IMR-90 (cell line): ENCODE results near the gene BRIP1. TPM values are rescaled to one million over a fixed set of nuclear protein-coding genes. Genes with fewer than 3 reads are reported as not detected.

Experiments used
- ATAC-seq: fragments of 200-7000 bp; cut with Tn5 transposase; 2 replicates; pipeline ENCODE4 v1.9.1; 2020; ENCODE audit warnings: low read depth, mild to moderate bottlenecking, moderate library complexity
- BruUV-seq: library from RNA; stranded (reverse); fragments of 400-500 nt; replicated peaks from 2 replicates; lab custom pipeline; 2021; lab: Mats Ljungman, UMichigan
- CTCF ChIA-PET: fragments of 300-600 bp; formaldehyde crosslinking; extraction: SDS; loops from one replicate; lab custom pipeline; 2021; ENCODE audit warnings: antibody characterized with exemption; lab: Yijun Ruan, JAX
- POLR2A ChIA-PET: fragments of 300-600 bp; sonication (Branson Sonifier 250); formaldehyde crosslinking; loops from one replicate; lab custom pipeline; 2022; ENCODE audit warnings: antibody characterized with exemption; ENCODE audit not compliant: unreplicated experiment; lab: Charles Lee
- DNase-seq: peaks from one replicate; pipeline ENCODE4 v3.0.0; 2013
- H2AFZ ChIP-seq: replicated peaks from 2 replicates; pipeline ENCODE3; 2013; ENCODE audit warnings: low read length, mild to moderate bottlenecking; ENCODE audit not compliant: poor library complexity
- H2AK5ac ChIP-seq: 2 replicates; pipeline ENCODE4 v1.6.1; 2013; ENCODE audit warnings: low read depth, low read length, inconsistent platforms
- H2AK9ac ChIP-seq: replicated peaks from 2 replicates; pipeline ENCODE3; 2013; ENCODE audit warnings: mild to moderate bottlenecking, low read depth, low read length, moderate library complexity; ENCODE audit not compliant: poor library complexity
- H2BK120ac ChIP-seq: 2 replicates; pipeline ENCODE4 v1.6.1; 2013; ENCODE audit warnings: low read depth, low read length, inconsistent platforms
- H2BK15ac ChIP-seq: 3 replicates; pipeline ENCODE4 v1.6.1; 2013; ENCODE audit warnings: low read depth, low read length, inconsistent platforms
- H2BK20ac ChIP-seq: 2 replicates; pipeline ENCODE4 v1.6.1; 2013; ENCODE audit warnings: low read depth, mild to moderate bottlenecking, inconsistent platforms, low read length, moderate library complexity
- H2BK5ac ChIP-seq: 2 replicates; pipeline ENCODE4 v1.6.1; 2013; ENCODE audit warnings: mild to moderate bottlenecking, low read depth, low read length, inconsistent platforms; ENCODE audit not compliant: poor library complexity, severe bottlenecking
- H3K14ac ChIP-seq: replicated peaks from 2 replicates; pipeline ENCODE4 v1.6.1; 2013; ENCODE audit warnings: low read depth, low read length, inconsistent platforms
- H3K18ac ChIP-seq: 2 replicates; pipeline ENCODE4 v1.6.1; 2013; ENCODE audit warnings: low read depth, low read length, control low read depth
- H3K23ac ChIP-seq: 2 replicates; pipeline ENCODE4 v1.6.1; 2013; ENCODE audit warnings: low read depth, low read length, inconsistent platforms
- H3K27ac ChIP-seq: 2 replicates; pipeline ENCODE4 v1.5.1; 2013; ENCODE audit warnings: mild to moderate bottlenecking, control low read depth, low read length; ENCODE audit not compliant: insufficient read depth
- H3K27me3 ChIP-seq: 2 replicates; pipeline ENCODE4 v1.6.1; 2013; ENCODE audit warnings: low read length; ENCODE audit not compliant: control insufficient read depth, insufficient read depth
- H3K36me3 ChIP-seq: 2 replicates; pipeline ENCODE4 v1.6.1; 2013; ENCODE audit warnings: low read length, mixed read lengths; ENCODE audit not compliant: control insufficient read depth, insufficient read depth
- H3K4ac ChIP-seq: 2 replicates; pipeline ENCODE4 v1.6.1; 2013; ENCODE audit warnings: low read depth, low read length, inconsistent platforms
- H3K4me1 ChIP-seq: 2 replicates; pipeline ENCODE4 v1.6.1; 2013; ENCODE audit warnings: low read length, mixed read lengths; ENCODE audit not compliant: control insufficient read depth, insufficient read depth
- H3K4me2 ChIP-seq: 2 replicates; pipeline ENCODE4 v1.6.1; 2013; ENCODE audit warnings: low read depth, mild to moderate bottlenecking, control low read depth, low read length, moderate library complexity
- H3K4me3 ChIP-seq: 2 replicates; pipeline ENCODE4 v1.5.1; 2013; ENCODE audit warnings: low read depth, mild to moderate bottlenecking, control low read depth, low read length, moderate library complexity; ENCODE audit not compliant: insufficient read depth
- H3K56ac ChIP-seq: 2 replicates; pipeline ENCODE4 v1.6.1; 2013; ENCODE audit warnings: low read length, inconsistent platforms; ENCODE audit not compliant: insufficient read depth; ENCODE audit errors: extremely low read depth
- H3K79me1 ChIP-seq, 2 experiments: 2 replicates each; pipeline ENCODE4 v1.6.1; 2013; ENCODE audit warnings: low read length in 2 of 2, inconsistent platforms in 1 of 2, low read depth in 1 of 2
- H3K9ac ChIP-seq: 2 replicates; pipeline ENCODE4 v1.6.1; 2013; ENCODE audit warnings: low read depth, low read length, control low read depth
- H3K9me1 ChIP-seq: 2 replicates; pipeline ENCODE4 v1.6.1; 2013; ENCODE audit warnings: low read length, inconsistent platforms; ENCODE audit not compliant: insufficient read depth
- H3K9me3 ChIP-seq: 2 replicates; pipeline ENCODE4 v1.6.1; 2013; ENCODE audit warnings: low read length; ENCODE audit not compliant: control insufficient read depth, insufficient read depth
- H4K20me1 ChIP-seq: 2 replicates; pipeline ENCODE4 v1.6.1; 2013; ENCODE audit warnings: low read length, inconsistent platforms; ENCODE audit not compliant: insufficient read depth
- H4K5ac ChIP-seq: 2 replicates; pipeline ENCODE4 v1.6.1; 2013; ENCODE audit warnings: mild to moderate bottlenecking, low read depth, low read length, control low read depth
- H4K8ac ChIP-seq, 2 experiments: 2 replicates each; pipeline ENCODE4 v1.6.1; 2013; ENCODE audit warnings: low read depth in 2 of 2, low read length in 2 of 2, control low read depth in 1 of 2, inconsistent platforms in 1 of 2
- H4K91ac ChIP-seq: 2 replicates; pipeline ENCODE4 v1.6.1; 2013; ENCODE audit warnings: low read depth, low read length, inconsistent platforms; ENCODE audit not compliant: insufficient read depth
- BHLHE40 ChIP-seq: fragments of 150-350 bp; IDR thresholded peaks from 2 replicates; pipeline ENCODE4 v1.6.1; 2016; ENCODE audit warnings: mild to moderate bottlenecking, low read depth, low read length
- CEBPB ChIP-seq: IDR thresholded peaks from 2 replicates; pipeline ENCODE4 v1.6.1; 2012; ENCODE audit warnings: low read depth, low read length, improper control_type of control experiment
- CHD1 ChIP-seq: IDR thresholded peaks from 2 replicates; pipeline ENCODE4 v1.6.1; 2012; ENCODE audit warnings: low read depth, low read length, improper control_type of control experiment
- FOS ChIP-seq: fragments of 150-350 bp; IDR thresholded peaks from 2 replicates; pipeline ENCODE4 v1.6.1; 2016; ENCODE audit warnings: low read depth, low read length
- MXI1 ChIP-seq: IDR thresholded peaks from 2 replicates; pipeline ENCODE4 v1.6.1; 2012; ENCODE audit warnings: low read depth, mild to moderate bottlenecking, low read length, moderate library complexity, borderline replicate concordance
- NFE2L2 ChIP-seq: fragments of 150-350 bp; IDR thresholded peaks from 2 replicates; pipeline ENCODE4 v1.6.1; 2016; ENCODE audit warnings: low read depth, mild to moderate bottlenecking, low read length
- POLR2A ChIP-seq: IDR thresholded peaks from 2 replicates; pipeline ENCODE4 v1.6.1; 2012; ENCODE audit warnings: mild to moderate bottlenecking, low read depth, low read length
- RAD21 ChIP-seq: IDR thresholded peaks from 2 replicates; pipeline ENCODE4 v1.6.1; 2012; ENCODE audit warnings: low read length, improper control_type of control experiment
- RCOR1 ChIP-seq: IDR thresholded peaks from 2 replicates; pipeline ENCODE4 v1.6.1; 2012; ENCODE audit warnings: mild to moderate bottlenecking, low read length, improper control_type of control experiment; ENCODE audit not compliant: insufficient replicate concordance
- RFX5 ChIP-seq: IDR thresholded peaks from 2 replicates; pipeline ENCODE4 v1.8.0; 2012; ENCODE audit warnings: low read depth, mild to moderate bottlenecking, low read length, moderate library complexity
- SMC3 ChIP-seq: fragments of 150-350 bp; IDR thresholded peaks from 2 replicates; pipeline ENCODE4 v1.6.1; 2016; ENCODE audit warnings: low read depth, mild to moderate bottlenecking, antibody characterized with exemption, low read length, moderate library complexity
- WGBS, 2 experiments: methylation state at CpG; one replicate each; pipeline versions ENCODE4 v1.1.5 to v1.1.7; 2013; ENCODE audit warnings: missing lambda C conversion rate in 2 of 2; ENCODE audit not compliant: insufficient read length in 1 of 2; ENCODE audit errors: extremely low coverage in 2 of 2; 5-methylcytosine and 5-hydroxymethylcytosine counted together
- dilution Hi-C: fragments of 300-500 bp; cut with HindIII; formaldehyde crosslinking; loops from one replicate; pipeline ENCODE4 v1.14.3; 2018; ENCODE audit warnings: low sequenced_read_pairs; ENCODE audit not compliant: unreplicated experiment
- in situ Hi-C: fragments of 300-500 bp; cut with MboI; formaldehyde crosslinking; loops from 3 replicates; pipeline ENCODE4 v1.14.3; 2019; ENCODE audit warnings: low sequenced_read_pairs, inconsistent platforms, mixed read lengths
- intact Hi-C: fragments of 100-400 bp; cut with micrococcal nuclease; formaldehyde crosslinking; loops from 2 replicates; pipeline ENCODE4 v1.10.0; 2022
- polyA plus RNA-seq, 3 experiments: library from polyadenylated mRNA; depleted of rRNA; stranded (reverse); fragments of >200 nt; gene quantifications; 2 replicates each; pipeline ENCODE4 v1.2.3, GENCODE V29; 2012; ENCODE audit warnings: low replicate concordance in 1 of 3
- total RNA-seq: library from RNA; depleted of rRNA; stranded (reverse); fragments of >200 nt; gene quantifications from 2 replicates; pipeline ENCODE4 v1.2.3, GENCODE V29; 2012
- TF ChIP-seq, protein P1 (sequence below): conservative IDR thresholded peaks from 2 replicates; pipeline ENCODE4 v1.5.1; 2012; ENCODE audit warnings: mild to moderate bottlenecking, low read depth, low read length, improper control_type of control experiment
- TF ChIP-seq, protein P2 (sequence below): fragments of 150-350 bp; IDR thresholded peaks from 2 replicates; pipeline ENCODE4 v1.6.1; 2016; ENCODE audit warnings: low read depth, mild to moderate bottlenecking, low read length, moderate library complexity, borderline replicate concordance

BRIP1 gene
- total and polyA plus RNA-seq, 2 of the 4 experiments (the other 2 are of a cell fraction) = 6.1 to 19.7 TPM

DNA sequence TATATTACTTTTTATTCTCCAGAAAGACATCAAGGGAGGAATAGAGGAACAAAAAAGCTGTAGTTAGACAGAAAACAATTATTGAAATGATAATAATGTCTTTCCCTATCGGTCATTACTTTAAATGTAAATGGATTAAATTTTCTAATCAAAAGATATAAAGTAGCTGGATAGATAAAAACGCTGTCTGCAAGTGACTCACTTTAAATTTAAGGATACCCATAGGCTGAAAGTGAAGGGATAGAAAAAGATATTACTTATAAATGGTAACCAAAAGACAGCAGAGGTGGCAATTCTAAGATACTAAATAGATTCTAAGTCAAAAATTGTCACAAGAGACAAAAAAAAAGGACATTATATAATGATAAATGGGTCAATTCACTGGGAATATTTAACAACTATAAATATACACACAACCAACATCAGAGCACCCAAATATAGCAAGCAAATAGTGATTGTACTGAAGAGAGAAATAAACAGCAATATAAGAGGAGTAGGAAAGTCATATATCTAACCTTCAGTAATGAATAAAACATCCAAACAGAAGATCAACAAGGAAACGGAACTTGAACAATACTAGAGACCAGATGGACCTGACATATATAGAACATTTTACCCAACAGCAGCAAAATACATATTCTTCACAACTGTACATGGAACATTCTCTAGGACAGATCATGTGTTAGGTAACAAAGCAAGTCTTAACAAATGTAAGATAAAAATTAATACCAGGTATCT lies 116.9 kb downstream of the BRIP1 start:
- no peaks in the 10 kb centered on the region for H3K4me1 ChIP-seq
- ChIA-PET CTCF (interaction anchor here (1.1 kb wide), 1 partner anchor 11 kb away, joined by 3 read pairs; no protein-coding TSS in a partner anchor), POLR2A (no interaction called here)
- no peak overlapping the region for H2BK5ac ChIP-seq
- peaks cover 0 to 4% of the 10 kb centered on the region in 2 experiments; a peak in 1 of 4 replicates for H3K79me1 ChIP-seq
- no peak overlapping the region for H3K18ac ChIP-seq
- dilution Hi-C loops (no loop called here), in situ Hi-C loops (no loop called here), intact Hi-C loops (no loop called here)
- H3K23ac ChIP-seq = no peak overlapping the region
- no TSS peak for BruUV-seq
- H3K9me1 ChIP-seq = no peaks in the 10 kb centered on the region
- H3K4ac ChIP-seq = no peak overlapping the region
- H3K4me3 ChIP-seq = no peak overlapping the region
- peaks cover 2% of the 10 kb centered on the region; the same call in 1 of the 2 replicates for H3K9me3 ChIP-seq
- no CpG with 5 or more reads among the region's 3 CpGs for WGBS, 2 experiments
- H3K56ac ChIP-seq = no peak overlapping the region
- TF ChIP-seq BHLHE40 (no peak), CEBPB (no peak), POLR2A (no peak), MXI1 (no peak), RFX5 (no peak), FOS (no peak), SMC3 (no peak), RCOR1 (no peak), NFE2L2 (no peak), CHD1 (no peak), RAD21 (no peak)
- TF ChIP-seq, protein P1, sequence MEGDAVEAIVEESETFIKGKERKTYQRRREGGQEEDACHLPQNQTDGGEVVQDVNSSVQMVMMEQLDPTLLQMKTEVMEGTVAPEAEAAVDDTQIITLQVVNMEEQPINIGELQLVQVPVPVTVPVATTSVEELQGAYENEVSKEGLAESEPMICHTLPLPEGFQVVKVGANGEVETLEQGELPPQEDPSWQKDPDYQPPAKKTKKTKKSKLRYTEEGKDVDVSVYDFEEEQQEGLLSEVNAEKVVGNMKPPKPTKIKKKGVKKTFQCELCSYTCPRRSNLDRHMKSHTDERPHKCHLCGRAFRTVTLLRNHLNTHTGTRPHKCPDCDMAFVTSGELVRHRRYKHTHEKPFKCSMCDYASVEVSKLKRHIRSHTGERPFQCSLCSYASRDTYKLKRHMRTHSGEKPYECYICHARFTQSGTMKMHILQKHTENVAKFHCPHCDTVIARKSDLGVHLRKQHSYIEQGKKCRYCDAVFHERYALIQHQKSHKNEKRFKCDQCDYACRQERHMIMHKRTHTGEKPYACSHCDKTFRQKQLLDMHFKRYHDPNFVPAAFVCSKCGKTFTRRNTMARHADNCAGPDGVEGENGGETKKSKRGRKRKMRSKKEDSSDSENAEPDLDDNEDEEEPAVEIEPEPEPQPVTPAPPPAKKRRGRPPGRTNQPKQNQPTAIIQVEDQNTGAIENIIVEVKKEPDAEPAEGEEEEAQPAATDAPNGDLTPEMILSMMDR = no peak
- TF ChIP-seq, protein P2, sequence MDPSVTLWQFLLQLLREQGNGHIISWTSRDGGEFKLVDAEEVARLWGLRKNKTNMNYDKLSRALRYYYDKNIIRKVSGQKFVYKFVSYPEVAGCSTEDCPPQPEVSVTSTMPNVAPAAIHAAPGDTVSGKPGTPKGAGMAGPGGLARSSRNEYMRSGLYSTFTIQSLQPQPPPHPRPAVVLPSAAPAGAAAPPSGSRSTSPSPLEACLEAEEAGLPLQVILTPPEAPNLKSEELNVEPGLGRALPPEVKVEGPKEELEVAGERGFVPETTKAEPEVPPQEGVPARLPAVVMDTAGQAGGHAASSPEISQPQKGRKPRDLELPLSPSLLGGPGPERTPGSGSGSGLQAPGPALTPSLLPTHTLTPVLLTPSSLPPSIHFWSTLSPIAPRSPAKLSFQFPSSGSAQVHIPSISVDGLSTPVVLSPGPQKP = no peak
- no peaks in the 10 kb centered on the region for H4K20me1 ChIP-seq
- no peak overlapping the region for H2AK9ac ChIP-seq
- H3K27ac ChIP-seq = no peak overlapping the region
- ATAC-seq (no peak), DNase-seq (no peak)
- no peak overlapping the region for H4K8ac ChIP-seq
- no peak overlapping the region for H2BK20ac ChIP-seq
- no peak overlapping the region for H4K91ac ChIP-seq
- H3K9ac ChIP-seq = no peak overlapping the region
- H3K36me3 ChIP-seq = peaks cover 4% of the 10 kb centered on the region; the same call in 1 of the 2 replicates
- H3K14ac ChIP-seq = no peak overlapping the region
- no peak overlapping the region for H3K4me2 ChIP-seq
- no peak overlapping the region for H2BK120ac ChIP-seq
- no peaks in the 10 kb centered on the region for H3K27me3 ChIP-seq
- H4K5ac ChIP-seq = no peak overlapping the region
- no peak overlapping the region for H2AK5ac ChIP-seq
- H2AFZ ChIP-seq = no peak overlapping the region
- H2BK15ac ChIP-seq = no peak overlapping the region
